ENCODE results near the gene NFATC4.

DNA sequence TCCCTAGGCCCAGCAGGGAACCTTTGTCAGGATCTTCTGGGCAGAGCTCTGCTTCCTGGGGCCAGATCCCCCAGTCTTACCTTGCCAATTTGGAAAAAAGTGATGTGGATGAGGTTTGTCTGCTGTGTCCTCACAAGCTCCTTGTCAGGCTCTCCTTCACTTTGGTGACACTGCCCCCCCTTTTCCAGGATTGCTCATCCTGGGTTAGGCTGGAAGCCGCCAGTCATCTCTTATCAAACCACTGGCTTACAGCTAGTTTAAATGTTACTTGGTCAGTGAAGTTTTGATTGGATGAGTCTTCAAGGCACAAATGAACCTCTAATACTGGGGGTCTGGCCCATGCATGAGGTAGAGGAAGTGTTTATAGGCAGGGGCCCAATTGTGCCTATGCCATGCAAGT is 46.1 kb downstream of the NFATC4 start:
- TF ChIP-seq, protein P1, sequence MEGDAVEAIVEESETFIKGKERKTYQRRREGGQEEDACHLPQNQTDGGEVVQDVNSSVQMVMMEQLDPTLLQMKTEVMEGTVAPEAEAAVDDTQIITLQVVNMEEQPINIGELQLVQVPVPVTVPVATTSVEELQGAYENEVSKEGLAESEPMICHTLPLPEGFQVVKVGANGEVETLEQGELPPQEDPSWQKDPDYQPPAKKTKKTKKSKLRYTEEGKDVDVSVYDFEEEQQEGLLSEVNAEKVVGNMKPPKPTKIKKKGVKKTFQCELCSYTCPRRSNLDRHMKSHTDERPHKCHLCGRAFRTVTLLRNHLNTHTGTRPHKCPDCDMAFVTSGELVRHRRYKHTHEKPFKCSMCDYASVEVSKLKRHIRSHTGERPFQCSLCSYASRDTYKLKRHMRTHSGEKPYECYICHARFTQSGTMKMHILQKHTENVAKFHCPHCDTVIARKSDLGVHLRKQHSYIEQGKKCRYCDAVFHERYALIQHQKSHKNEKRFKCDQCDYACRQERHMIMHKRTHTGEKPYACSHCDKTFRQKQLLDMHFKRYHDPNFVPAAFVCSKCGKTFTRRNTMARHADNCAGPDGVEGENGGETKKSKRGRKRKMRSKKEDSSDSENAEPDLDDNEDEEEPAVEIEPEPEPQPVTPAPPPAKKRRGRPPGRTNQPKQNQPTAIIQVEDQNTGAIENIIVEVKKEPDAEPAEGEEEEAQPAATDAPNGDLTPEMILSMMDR (IDR thresholded peaks at IDR 0.05), result no peak
- no peak for TF ChIP-seq POLR2A (IDR thresholded peaks at IDR 0.05)

All from testis (tissue), 2 donors.